AG09319 (cell line): ENCODE data around the gene CEMIP.

ENCODE experiments used
- DNase-seq: peaks from one replicate; pipeline ENCODE4 v3.0.0-alpha.2; 2010; ENCODE audit warnings: low read depth; ENCODE audit errors: extremely low read depth
- TF ChIP-seq, protein P1 (sequence below): IDR thresholded peaks from 2 replicates; pipeline ENCODE4 v1.5.1; 2011; ENCODE audit warnings: low read depth, mild to moderate bottlenecking, inconsistent platforms, low read length, moderate library complexity

CEMIP gene

DNA sequence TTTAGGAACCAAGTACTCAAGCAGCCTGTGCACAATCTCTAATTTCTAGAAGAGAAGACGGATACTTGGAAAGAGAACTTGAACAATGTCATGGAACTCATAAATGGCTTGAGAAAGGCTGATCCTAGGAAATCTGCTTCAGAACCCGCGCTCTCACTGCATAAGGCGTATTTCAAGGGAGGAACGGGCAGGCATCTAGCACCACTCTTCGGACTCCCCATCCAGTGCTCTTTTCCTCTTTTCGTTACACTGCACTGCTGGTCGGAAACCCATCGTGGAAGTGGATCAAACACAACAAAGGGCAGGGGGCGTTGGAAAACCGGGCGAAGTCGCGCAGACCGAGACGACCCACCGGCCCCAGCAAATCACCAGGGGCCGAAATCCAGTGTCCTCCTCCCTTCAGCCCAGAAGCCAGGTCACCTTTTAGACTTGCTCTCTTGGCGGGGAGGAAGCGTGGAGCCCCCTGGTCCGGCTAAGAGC, 221.0 kb downstream of the CEMIP start:
- TF ChIP-seq, protein P1, sequence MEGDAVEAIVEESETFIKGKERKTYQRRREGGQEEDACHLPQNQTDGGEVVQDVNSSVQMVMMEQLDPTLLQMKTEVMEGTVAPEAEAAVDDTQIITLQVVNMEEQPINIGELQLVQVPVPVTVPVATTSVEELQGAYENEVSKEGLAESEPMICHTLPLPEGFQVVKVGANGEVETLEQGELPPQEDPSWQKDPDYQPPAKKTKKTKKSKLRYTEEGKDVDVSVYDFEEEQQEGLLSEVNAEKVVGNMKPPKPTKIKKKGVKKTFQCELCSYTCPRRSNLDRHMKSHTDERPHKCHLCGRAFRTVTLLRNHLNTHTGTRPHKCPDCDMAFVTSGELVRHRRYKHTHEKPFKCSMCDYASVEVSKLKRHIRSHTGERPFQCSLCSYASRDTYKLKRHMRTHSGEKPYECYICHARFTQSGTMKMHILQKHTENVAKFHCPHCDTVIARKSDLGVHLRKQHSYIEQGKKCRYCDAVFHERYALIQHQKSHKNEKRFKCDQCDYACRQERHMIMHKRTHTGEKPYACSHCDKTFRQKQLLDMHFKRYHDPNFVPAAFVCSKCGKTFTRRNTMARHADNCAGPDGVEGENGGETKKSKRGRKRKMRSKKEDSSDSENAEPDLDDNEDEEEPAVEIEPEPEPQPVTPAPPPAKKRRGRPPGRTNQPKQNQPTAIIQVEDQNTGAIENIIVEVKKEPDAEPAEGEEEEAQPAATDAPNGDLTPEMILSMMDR = no peak
- DNase-seq = no peak

DNA sequence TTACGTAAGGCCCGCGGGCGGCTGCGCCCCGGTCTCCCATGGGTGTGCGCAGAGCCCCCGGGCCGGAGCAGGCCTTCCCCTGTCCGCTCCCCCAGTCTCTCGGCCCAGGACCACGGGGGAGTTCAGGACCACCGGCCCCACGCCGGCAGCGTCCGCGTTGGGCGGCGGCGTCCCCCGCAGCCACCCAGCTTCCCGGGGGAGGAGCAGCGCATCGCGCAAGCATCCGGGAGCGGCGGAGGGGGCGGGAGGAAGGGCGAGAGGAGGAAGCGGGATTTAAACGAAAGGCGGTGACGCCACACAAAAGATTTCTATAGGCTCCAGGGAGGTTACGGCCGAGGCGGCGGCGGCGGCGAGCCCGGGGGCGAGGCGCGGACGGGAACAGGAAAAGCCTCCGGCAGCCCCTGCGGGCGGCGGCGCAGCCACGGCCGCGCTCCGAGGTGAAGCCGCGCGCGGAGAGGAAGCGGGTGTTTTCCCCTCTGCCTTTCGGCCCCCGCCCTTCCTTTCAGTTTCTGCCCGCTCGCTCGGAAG, 221.5 kb downstream of the CEMIP start, which contains the start of gene TLNRD1:
Gene TLNRD1 (plus strand): TSS at position 300 of the 528 bp plus-strand sequence. CDS start 1,349 bp downstream, outside the sequence.
- peak; percentile 77 for DNase-seq
- TF ChIP-seq, protein P1 = no peak
